GM12878 (cell line): ENCODE data around the gene STK17A. TPM values are rescaled to one million over a fixed set of nuclear protein-coding genes. Genes with fewer than 3 reads are reported as not detected.

Source experiments
- BACH1 ChIP-seq: fragments of 450-650 bp; IDR thresholded peaks from 2 replicates; pipeline ENCODE4 v1.6.1; 2017; ENCODE audit warnings: mild to moderate bottlenecking, borderline replicate concordance
- CEBPB ChIP-seq, 2 experiments: fragments of 150-350 bp in 1 of 2; IDR thresholded peaks; 2 replicates each; pipeline ENCODE4 v1.6.1; 2012 to 2014; ENCODE audit warnings: low read depth in 2 of 2, low read length in 2 of 2, borderline replicate concordance in 1 of 2, inconsistent platforms in 1 of 2
- EP300 ChIP-seq, 2 experiments: fragments of 150-350 bp in 1 of 2; IDR thresholded peaks; 2 replicates each; pipeline ENCODE4 v1.6.1; 2011 to 2012; ENCODE audit warnings: low read depth in 2 of 2, low read length in 2 of 2, borderline replicate concordance in 1 of 2, improper control_type of control experiment in 1 of 2, inconsistent platforms in 1 of 2; ENCODE audit not compliant: control insufficient read depth in 1 of 2
- ETV6 ChIP-seq, 2 experiments: fragments of 450-650 bp in 1 of 2; IDR thresholded peaks in 1 of 2; conservative IDR thresholded peaks in 1 of 2; 2 replicates each; pipeline ENCODE4 v1.6.1; 2014; ENCODE audit warnings: antibody characterized with exemption in 1 of 2, borderline replicate concordance in 1 of 2, low read depth in 1 of 2, mild to moderate bottlenecking in 1 of 2, moderate library complexity in 1 of 2
- FOXK2 ChIP-seq: fragments of 450-650 bp; IDR thresholded peaks from 2 replicates; pipeline ENCODE4 v1.6.1; 2017; ENCODE audit warnings: mild to moderate bottlenecking, moderate library complexity
- IKZF1 ChIP-seq: fragments of 450-650 bp; conservative IDR thresholded peaks from 2 replicates; pipeline ENCODE4 v1.6.1; 2017; ENCODE audit warnings: antibody characterized with exemption, mild to moderate bottlenecking
- IKZF2 ChIP-seq, 2 experiments: fragments of 450-650 bp; IDR thresholded peaks; 2 replicates each; pipeline ENCODE4 v1.6.1; 2017; ENCODE audit warnings: mild to moderate bottlenecking in 2 of 2, moderate library complexity in 2 of 2
- NFYB ChIP-seq: IDR thresholded peaks from 2 replicates; pipeline ENCODE4 v1.6.1; 2011; ENCODE audit warnings: low read depth, mild to moderate bottlenecking, low read length, improper control_type of control experiment, moderate library complexity; ENCODE audit not compliant: insufficient read depth
- RCOR1 ChIP-seq: conservative IDR thresholded peaks from 2 replicates; pipeline ENCODE4 v1.6.1; 2012; ENCODE audit warnings: low read depth, low read length, improper control_type of control experiment
- RUNX3 ChIP-seq: IDR thresholded peaks from 2 replicates; pipeline ENCODE4 v1.6.1; 2012; ENCODE audit warnings: low read length, inconsistent platforms
- SUPT20H ChIP-seq: IDR thresholded peaks from 2 replicates; pipeline ENCODE4 v1.6.1; 2011; ENCODE audit warnings: low read depth, mild to moderate bottlenecking, low read length, moderate library complexity, borderline replicate concordance; ENCODE audit not compliant: control insufficient read depth
- TCF3 ChIP-seq: IDR thresholded peaks from 2 replicates; pipeline ENCODE4 v1.6.1; 2012; ENCODE audit warnings: low read depth, mild to moderate bottlenecking, low read length, borderline replicate concordance; ENCODE audit not compliant: insufficient read depth
- ZNF687 ChIP-seq: fragments of 450-650 bp; IDR thresholded peaks from 2 replicates; pipeline ENCODE4 v1.6.1; 2017; ENCODE audit warnings: mild to moderate bottlenecking, moderate library complexity
- polyA plus RNA-seq, 11 experiments: library from polyadenylated mRNA; depleted of rRNA in 4 of 11; unstranded in 6 of 11; stranded (reverse) in 5 of 11; fragments of >200 nt; fragmentation: Nextera tagmentation in 4 of 11; fragmentation: Illumina TruSeq in 1 of 11; extraction: Ambion mirVana in 4 of 11; extraction: Trizol in 1 of 11; gene quantifications; 1 replicate in 1 of 11; 2 replicates in 10 of 11; pipeline versions ENCODE4 v1.2.1 to v1.2.3, GENCODE V29; 2011 to 2016; ENCODE audit warnings: inconsistent platforms in 2 of 11, missing spikeins in 2 of 11, low read depth in 1 of 11
- total RNA-seq, 4 experiments: library from RNA; depleted of rRNA in 3 of 4; stranded (reverse); fragments of >200 nt in 3 of 4; fragmentation: Illumina TruSeq in 1 of 4; extraction: Trizol in 1 of 4; gene quantifications; 2 replicates each; pipeline versions ENCODE4 v1.2.1 to v1.2.3, GENCODE V29; 2013 to 2021

The STK17A gene
- total and polyA plus RNA-seq, 10 of the 15 experiments (the other 5 are each of a cell fraction or from before 2014, with no cell fraction given) = 18.5 to 91.6 (median 70.8) TPM

- peak; percentile 53; the same call in 1 of the 2 replicates for TF ChIP-seq ZNF687
- TF ChIP-seq EP300 (IDR thresholded peaks at IDR 0.05; ENCODE audit: borderline replicate concordance in 1 of 2, control insufficient read depth in 1 of 2, low read depth in 2 of 2, low read length in 2 of 2) = 0 out of 4 replicates have a peak, but pooled peaks of 1 of the 2 experiments have one; percentile 27
- TF ChIP-seq FOXK2 = no peak
- no peak for TF ChIP-seq SUPT20H
- no peak for TF ChIP-seq CEBPB (IDR thresholded peaks at IDR 0.05; ENCODE audit: borderline replicate concordance in 1 of 2, low read depth in 2 of 2, low read length in 2 of 2)
- TF ChIP-seq RCOR1 = no peak
- TF ChIP-seq IKZF2 (IDR thresholded peaks at IDR 0.05) = peak; percentile 40 to 52; a peak in 3 of 4 replicates
- 0 out of 4 replicates have a peak, but pooled peaks of 1 of the 2 experiments have one; percentile 12 for TF ChIP-seq ETV6 (conservative IDR thresholded peaks at IDR 0.05 in 1 of 2, IDR thresholded peaks at IDR 0.05 in 1 of 2; ENCODE audit: borderline replicate concordance in 1 of 2, low read depth in 1 of 2)
- peak; percentile 81; the same call in 1 of the 2 replicates for TF ChIP-seq TCF3
- TF ChIP-seq RUNX3 = peak; percentile 61
- TF ChIP-seq NFYB = no peak
- no peak for TF ChIP-seq BACH1
- no peak for TF ChIP-seq IKZF1
Measured at GRCh38 chr7:43646603-43647338, 63.9 kb downstream of the STK17A start (continued).
